Measurements from ENCODE around the gene UFL1.
A peak's percentile ranks its signal among the peaks of the same experiment; 100 is the strongest.
"Not testable (repeated sequence)": the region's sequence is repeated elsewhere in the genome, so short reads cannot be mapped to it uniquely, and the experiment has no call there.

The UFL1 gene

DNA sequence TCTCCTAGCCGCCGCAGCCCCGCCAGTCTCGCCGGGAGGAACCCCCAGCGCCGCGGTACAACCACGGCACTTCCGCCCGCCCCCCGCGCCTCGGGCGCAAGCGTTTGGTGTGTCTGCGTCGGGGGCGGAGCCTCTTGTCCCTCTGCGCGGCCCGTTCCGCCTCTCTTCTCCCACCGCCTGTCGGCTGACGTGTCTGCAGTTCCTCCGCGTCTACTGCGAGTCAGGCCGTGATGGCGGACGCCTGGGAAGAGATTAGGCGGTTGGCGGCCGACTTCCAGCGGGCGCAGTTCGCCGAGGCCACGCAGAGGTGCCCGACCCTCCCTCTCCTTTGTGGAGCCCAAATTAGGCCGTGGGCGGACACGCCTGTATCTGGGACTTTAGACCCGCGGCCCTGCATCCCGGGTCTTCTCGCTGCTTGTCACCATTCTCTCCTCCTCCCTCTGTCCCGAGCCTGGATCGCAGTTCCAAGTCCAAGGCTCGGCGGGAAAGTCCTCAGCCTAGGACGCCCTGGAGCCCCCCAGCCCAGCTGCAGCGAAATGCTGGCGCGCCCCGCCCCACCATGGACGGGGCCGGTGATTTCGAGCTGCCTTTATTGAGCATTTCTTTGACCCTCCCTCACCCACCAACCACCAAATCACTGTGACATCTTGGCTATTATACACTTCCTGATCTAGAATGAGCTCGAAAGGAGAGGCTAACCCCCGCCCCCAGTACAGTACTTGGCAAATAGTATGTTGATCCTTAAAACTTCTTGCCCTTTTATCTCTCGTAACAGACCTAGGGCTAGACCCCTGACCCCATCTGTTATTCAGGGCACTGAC lies at the start of gene UFL1:
UFL1 (plus strand) TSS at position 163 of the 821 bp plus-strand sequence; CDS start at position 231, 68 bp downstream.
- Histone ChIP-seq H3K9me3 (ENCODE audit: control insufficient read depth in 2 of 2, low read length in 2 of 2) (no peaks in the 10 kb centered on the region), H3K4me3 (ENCODE audit: low read length in 2 of 2) (peak within 1 kb of the TSS; percentile 93 to 94), H3K27me3 (ENCODE audit: control insufficient read depth in 2 of 2, insufficient read depth in 2 of 2, low read length in 2 of 2) (no peaks in the 10 kb centered on the region), H3K36me3 (ENCODE audit: control insufficient read depth in 2 of 2, insufficient read depth in 2 of 2, low read length in 2 of 2) (peaks cover 14% of the 10 kb centered on the region in 2 donors), H3K9ac (ENCODE audit: low read depth in 1 of 2, low read length in 2 of 2) (peak within 1 kb of the TSS; percentile 95 to 100), H3K4me1 (ENCODE audit: control insufficient read depth in 2 of 2, insufficient read depth in 2 of 2, low read length in 2 of 2) (peaks cover 4 to 6% of the 10 kb centered on the region in 2 donors), H3K27ac (ENCODE audit: low read depth in 2 of 2, low read length in 2 of 2) (peak within 1 kb of the TSS; percentile 97 to 98)

DNA sequence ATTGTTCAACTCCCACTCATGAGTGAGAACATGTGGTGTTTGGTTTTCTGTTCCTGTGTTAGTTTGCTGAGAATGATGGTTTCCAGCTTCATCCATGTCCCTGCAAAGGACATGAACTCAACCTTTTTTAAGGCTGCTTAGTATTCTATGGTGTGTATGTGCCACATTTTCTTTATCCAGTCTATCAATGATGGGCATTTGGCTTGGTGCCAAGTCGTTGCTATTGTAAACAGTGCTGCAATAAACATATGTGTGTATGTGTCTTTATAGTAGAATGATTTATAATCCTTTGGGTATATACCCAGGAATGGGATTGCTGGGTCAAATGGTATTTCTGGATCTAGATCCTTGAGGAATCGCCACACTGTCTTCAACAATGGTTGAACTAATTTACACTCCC lies 49.3 kb upstream of the UFL1 start:
- H3K27ac ChIP-seq (ENCODE audit: low read depth in 2 of 2, low read length in 2 of 2); H3K9me3 ChIP-seq (ENCODE audit: control insufficient read depth in 2 of 2, low read length in 2 of 2); H3K9ac ChIP-seq (ENCODE audit: low read depth in 1 of 2, low read length in 2 of 2); H3K4me3 ChIP-seq (ENCODE audit: low read length in 2 of 2); H3K36me3 ChIP-seq (ENCODE audit: control insufficient read depth in 2 of 2, insufficient read depth in 2 of 2, low read length in 2 of 2); H3K27me3 ChIP-seq (ENCODE audit: control insufficient read depth in 2 of 2, insufficient read depth in 2 of 2, low read length in 2 of 2); H3K4me1 ChIP-seq (ENCODE audit: control insufficient read depth in 2 of 2, insufficient read depth in 2 of 2, low read length in 2 of 2): not testable (repeated sequence)

DNA sequence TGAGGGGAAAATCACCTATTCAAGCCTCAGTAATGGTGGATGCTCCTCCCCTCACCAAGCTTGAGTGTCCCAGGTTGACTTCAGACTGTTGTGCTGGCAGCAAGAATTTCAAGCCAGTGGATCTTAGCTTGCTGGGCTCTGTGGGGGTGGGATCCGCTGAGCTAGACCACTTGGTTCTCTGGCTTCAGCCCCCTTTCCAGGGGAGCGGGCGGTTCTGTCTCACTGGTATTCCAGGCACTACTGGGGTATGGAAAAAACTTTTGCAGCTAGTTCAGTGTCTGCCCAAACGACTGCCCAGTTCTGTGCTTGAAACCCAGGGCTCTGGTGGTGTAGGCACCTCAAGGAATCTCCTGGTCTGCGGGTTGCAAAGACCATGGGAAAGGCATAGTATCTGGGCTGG lies 42.9 kb upstream of the UFL1 start:
- Histone ChIP-seq H3K27ac (ENCODE audit: low read depth in 2 of 2, low read length in 2 of 2) (no peak overlapping the region), H3K27me3 (ENCODE audit: control insufficient read depth in 2 of 2, insufficient read depth in 2 of 2, low read length in 2 of 2) (no peaks in the 10 kb centered on the region), H3K4me3 (ENCODE audit: low read length in 2 of 2) (no peak overlapping the region), H3K9me3 (ENCODE audit: control insufficient read depth in 2 of 2, low read length in 2 of 2) (peaks cover 3 to 5% of the 10 kb centered on the region in 2 donors), H3K36me3 (ENCODE audit: control insufficient read depth in 2 of 2, insufficient read depth in 2 of 2, low read length in 2 of 2) (no peaks in the 10 kb centered on the region), H3K4me1 (ENCODE audit: control insufficient read depth in 2 of 2, insufficient read depth in 2 of 2, low read length in 2 of 2) (no peaks in the 10 kb centered on the region), H3K9ac (ENCODE audit: low read depth in 1 of 2, low read length in 2 of 2) (no peak overlapping the region)

DNA sequence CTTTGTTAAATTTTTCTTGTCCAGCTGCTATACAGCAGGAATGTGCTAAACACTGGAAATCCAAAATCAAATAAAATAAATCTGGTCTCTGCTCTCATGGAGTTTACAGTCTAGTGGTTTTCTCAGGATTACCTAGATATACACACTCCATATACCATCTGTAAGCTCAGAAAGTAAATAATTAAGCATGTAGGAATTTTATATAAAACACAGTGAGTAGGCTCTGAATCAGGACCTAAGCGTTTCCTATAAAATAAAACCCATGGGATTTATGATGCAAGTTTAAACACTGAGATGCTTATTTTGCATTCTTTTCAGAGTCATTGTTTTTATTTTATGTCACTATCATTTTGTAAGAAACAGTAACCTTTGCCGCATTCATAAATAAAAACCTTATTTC lies 29.7 kb upstream of the UFL1 start:
- H3K36me3 ChIP-seq (ENCODE audit: control insufficient read depth in 2 of 2, insufficient read depth in 2 of 2, low read length in 2 of 2), result no peaks in the 10 kb centered on the region
- no peak overlapping the region for H3K9ac ChIP-seq (ENCODE audit: low read depth in 1 of 2, low read length in 2 of 2)
- H3K27ac ChIP-seq (ENCODE audit: low read depth in 2 of 2, low read length in 2 of 2), result no peak overlapping the region
- H3K4me1 ChIP-seq (ENCODE audit: control insufficient read depth in 2 of 2, insufficient read depth in 2 of 2, low read length in 2 of 2), result no peaks in the 10 kb centered on the region
- H3K9me3 ChIP-seq (ENCODE audit: control insufficient read depth in 2 of 2, low read length in 2 of 2), result peaks cover 11 to 12% of the 10 kb centered on the region in 2 donors
- H3K27me3 ChIP-seq (ENCODE audit: control insufficient read depth in 2 of 2, insufficient read depth in 2 of 2, low read length in 2 of 2), result no peaks in the 10 kb centered on the region
- H3K4me3 ChIP-seq (ENCODE audit: low read length in 2 of 2), result no peak overlapping the region

DNA sequence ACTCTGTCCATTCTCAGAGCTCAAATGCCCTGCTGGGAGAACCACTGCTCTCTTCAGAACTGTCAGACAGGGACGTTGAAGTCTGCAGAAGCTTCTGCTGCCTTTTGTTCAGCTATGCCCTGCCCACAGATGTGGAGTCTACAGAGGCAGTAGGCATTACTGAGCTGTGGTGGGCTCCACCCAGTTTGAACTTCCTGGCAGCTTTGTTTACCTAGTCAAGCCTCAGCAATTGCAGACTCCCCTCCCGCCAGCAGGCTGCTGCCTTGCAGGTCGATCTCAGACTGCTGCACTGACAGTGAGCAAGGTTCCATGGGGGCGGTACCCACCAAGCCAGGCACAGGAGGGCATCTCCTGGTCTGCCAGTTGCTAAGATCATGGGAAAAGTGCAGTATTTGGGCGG lies 21.8 kb upstream of the UFL1 start:
- Histone ChIP-seq H3K27me3 (ENCODE audit: control insufficient read depth in 2 of 2, insufficient read depth in 2 of 2, low read length in 2 of 2) (no peaks in the 10 kb centered on the region), H3K9ac (ENCODE audit: low read depth in 1 of 2, low read length in 2 of 2) (no peak overlapping the region), H3K9me3 (ENCODE audit: control insufficient read depth in 2 of 2, low read length in 2 of 2) (peaks cover 3 to 4% of the 10 kb centered on the region in 2 donors), H3K36me3 (ENCODE audit: control insufficient read depth in 2 of 2, insufficient read depth in 2 of 2, low read length in 2 of 2) (no peaks in the 10 kb centered on the region), H3K4me1 (ENCODE audit: control insufficient read depth in 2 of 2, insufficient read depth in 2 of 2, low read length in 2 of 2) (no peaks in the 10 kb centered on the region), H3K4me3 (ENCODE audit: low read length in 2 of 2) (no peak overlapping the region), H3K27ac (ENCODE audit: low read depth in 2 of 2, low read length in 2 of 2) (no peak overlapping the region)

DNA sequence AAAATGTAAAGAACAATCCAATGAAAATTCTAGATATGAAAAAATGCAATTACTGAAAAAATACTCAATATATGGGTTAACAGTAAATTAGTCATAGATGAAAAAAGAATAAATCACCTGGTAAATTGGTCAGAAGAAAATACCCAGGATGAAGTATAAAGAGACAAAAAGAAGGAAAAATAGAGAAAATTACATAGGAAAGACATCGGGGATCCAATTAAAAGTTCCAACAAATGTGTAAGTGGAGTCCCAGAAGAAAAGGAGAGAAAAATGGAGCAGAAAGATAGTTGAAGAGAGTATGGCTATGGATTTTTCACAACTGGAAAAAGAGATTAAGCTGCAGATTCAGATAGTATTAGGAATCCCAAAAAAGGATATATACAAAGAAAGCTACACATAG lies 18.7 kb upstream of the UFL1 start:
- Histone ChIP-seq H3K4me1 (ENCODE audit: control insufficient read depth in 2 of 2, insufficient read depth in 2 of 2, low read length in 2 of 2) (no peaks in the 10 kb centered on the region), H3K9me3 (ENCODE audit: control insufficient read depth in 2 of 2, low read length in 2 of 2) (peaks cover 3 to 4% of the 10 kb centered on the region in 2 donors), H3K27ac (ENCODE audit: low read depth in 2 of 2, low read length in 2 of 2) (no peak overlapping the region), H3K4me3 (ENCODE audit: low read length in 2 of 2) (no peak overlapping the region), H3K27me3 (ENCODE audit: control insufficient read depth in 2 of 2, insufficient read depth in 2 of 2, low read length in 2 of 2) (no peaks in the 10 kb centered on the region), H3K36me3 (ENCODE audit: control insufficient read depth in 2 of 2, insufficient read depth in 2 of 2, low read length in 2 of 2) (no peaks in the 10 kb centered on the region), H3K9ac (ENCODE audit: low read depth in 1 of 2, low read length in 2 of 2) (no peak overlapping the region)

DNA sequence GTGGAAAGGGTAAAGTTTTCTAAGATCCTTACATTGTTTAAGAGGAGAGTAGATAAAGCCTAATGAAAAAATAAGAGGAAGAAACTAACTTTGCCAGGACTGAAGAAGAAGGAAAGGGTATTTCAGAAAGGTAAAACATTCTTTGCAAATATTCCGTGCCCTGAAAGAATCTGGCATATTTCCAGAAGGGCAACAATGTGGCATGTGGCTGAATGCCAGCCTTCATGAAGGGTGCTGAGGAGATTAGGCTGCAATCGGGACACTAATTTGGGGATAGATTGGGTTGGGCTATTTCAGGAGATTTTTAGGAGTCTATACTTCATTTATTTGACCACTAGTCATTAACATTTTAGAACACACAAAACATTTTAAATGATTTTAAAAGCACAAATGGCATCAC lies 16.2 kb upstream of the UFL1 start:
- Histone ChIP-seq H3K27ac (ENCODE audit: low read depth in 2 of 2, low read length in 2 of 2) (no peak overlapping the region), H3K9me3 (ENCODE audit: control insufficient read depth in 2 of 2, low read length in 2 of 2) (peaks cover 0 to 4% of the 10 kb centered on the region in 2 donors), H3K4me1 (ENCODE audit: control insufficient read depth in 2 of 2, insufficient read depth in 2 of 2, low read length in 2 of 2) (no peaks in the 10 kb centered on the region), H3K36me3 (ENCODE audit: control insufficient read depth in 2 of 2, insufficient read depth in 2 of 2, low read length in 2 of 2) (no peaks in the 10 kb centered on the region), H3K9ac (ENCODE audit: low read depth in 1 of 2, low read length in 2 of 2) (no peak overlapping the region), H3K27me3 (ENCODE audit: control insufficient read depth in 2 of 2, insufficient read depth in 2 of 2, low read length in 2 of 2) (no peaks in the 10 kb centered on the region), H3K4me3 (ENCODE audit: low read length in 2 of 2) (no peak overlapping the region)

DNA sequence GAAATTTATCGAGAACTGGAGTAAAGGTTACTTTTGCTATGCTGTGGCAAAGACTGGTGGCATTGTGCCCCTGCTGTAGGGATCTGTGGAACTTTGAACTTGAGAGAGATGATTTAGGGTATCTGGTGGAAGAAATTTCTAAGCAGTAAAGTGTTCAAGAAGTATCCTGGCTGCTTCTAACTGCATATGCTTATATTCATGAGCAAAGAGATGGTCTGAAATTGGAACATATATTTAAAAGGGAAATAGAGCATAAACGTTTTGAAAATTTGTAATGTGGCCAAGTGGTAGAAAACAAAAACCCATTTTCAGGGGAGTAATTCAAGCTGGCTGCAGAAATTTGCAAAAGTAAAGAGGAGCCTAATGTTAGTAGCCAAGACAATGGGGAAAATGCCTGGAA lies 12.3 kb upstream of the UFL1 start:
- Histone ChIP-seq H3K9ac (ENCODE audit: low read depth in 1 of 2, low read length in 2 of 2) (no peak overlapping the region), H3K27ac (ENCODE audit: low read depth in 2 of 2, low read length in 2 of 2) (no peak overlapping the region), H3K36me3 (ENCODE audit: control insufficient read depth in 2 of 2, insufficient read depth in 2 of 2, low read length in 2 of 2) (no peaks in the 10 kb centered on the region), H3K4me3 (ENCODE audit: low read length in 2 of 2) (no peak overlapping the region), H3K4me1 (ENCODE audit: control insufficient read depth in 2 of 2, insufficient read depth in 2 of 2, low read length in 2 of 2) (no peaks in the 10 kb centered on the region), H3K27me3 (ENCODE audit: control insufficient read depth in 2 of 2, insufficient read depth in 2 of 2, low read length in 2 of 2) (no peaks in the 10 kb centered on the region), H3K9me3 (ENCODE audit: control insufficient read depth in 2 of 2, low read length in 2 of 2) (peaks cover 0 to 4% of the 10 kb centered on the region in 2 donors)

DNA sequence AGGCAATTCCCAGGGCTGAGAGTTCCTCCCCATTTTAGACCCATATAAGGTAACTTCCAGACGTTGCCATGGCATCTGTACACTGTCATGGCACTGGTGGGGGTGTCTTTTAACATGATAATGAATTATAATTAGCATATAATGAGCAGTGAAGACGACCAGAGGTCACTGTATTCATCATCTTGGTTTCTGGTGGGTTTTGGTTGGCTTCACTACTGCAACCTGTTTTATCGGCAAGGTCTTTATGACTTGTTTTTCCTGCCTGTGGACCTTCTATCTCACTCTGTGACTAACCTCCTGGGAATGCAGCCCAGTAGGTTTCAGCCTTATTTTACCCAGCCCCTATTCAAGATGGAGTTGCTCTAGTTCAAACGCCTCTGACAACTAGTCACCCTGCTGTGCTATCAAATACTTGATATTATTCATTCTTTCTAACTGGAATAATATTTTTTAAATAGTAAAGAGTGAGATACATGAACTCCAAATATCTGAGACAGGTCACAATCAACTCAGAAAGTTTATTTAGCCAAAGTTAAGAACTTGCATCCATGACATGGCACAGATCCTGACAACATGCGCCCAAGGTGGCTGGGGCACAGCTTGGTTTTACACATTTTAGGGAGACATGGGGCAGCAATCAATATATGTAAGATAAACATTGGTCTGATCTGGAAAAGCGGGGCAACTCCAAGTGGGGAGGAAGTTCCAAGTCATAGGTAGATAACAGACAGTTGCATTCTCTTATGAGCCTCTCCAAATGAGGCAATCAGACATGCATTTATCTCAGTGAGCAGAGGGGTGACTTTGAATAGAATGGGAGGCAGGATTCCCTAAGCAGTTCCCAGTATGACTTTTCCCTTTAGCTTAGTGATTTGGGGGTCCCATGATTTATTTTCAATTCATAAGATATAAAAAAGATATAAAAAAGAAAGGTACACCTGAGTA lies 1.2 kb upstream of the UFL1 start:
- H3K36me3 ChIP-seq (ENCODE audit: control insufficient read depth in 2 of 2, insufficient read depth in 2 of 2, low read length in 2 of 2), result peaks cover 4% of the 10 kb centered on the region in 2 donors
- no peaks in the 10 kb centered on the region for H3K27me3 ChIP-seq (ENCODE audit: control insufficient read depth in 2 of 2, insufficient read depth in 2 of 2, low read length in 2 of 2)
- peak overlapping the region; percentile 93 to 94 for H3K4me3 ChIP-seq (ENCODE audit: low read length in 2 of 2)
- no peak overlapping the region for H3K27ac ChIP-seq (ENCODE audit: low read depth in 2 of 2, low read length in 2 of 2)
- H3K9me3 ChIP-seq (ENCODE audit: control insufficient read depth in 2 of 2, low read length in 2 of 2), result no peaks in the 10 kb centered on the region
- H3K9ac ChIP-seq (ENCODE audit: low read depth in 1 of 2, low read length in 2 of 2), result peak overlapping the region; percentile 95 to 100
- peaks cover 4 to 6% of the 10 kb centered on the region in 2 donors for H3K4me1 ChIP-seq (ENCODE audit: control insufficient read depth in 2 of 2, insufficient read depth in 2 of 2, low read length in 2 of 2)

DNA sequence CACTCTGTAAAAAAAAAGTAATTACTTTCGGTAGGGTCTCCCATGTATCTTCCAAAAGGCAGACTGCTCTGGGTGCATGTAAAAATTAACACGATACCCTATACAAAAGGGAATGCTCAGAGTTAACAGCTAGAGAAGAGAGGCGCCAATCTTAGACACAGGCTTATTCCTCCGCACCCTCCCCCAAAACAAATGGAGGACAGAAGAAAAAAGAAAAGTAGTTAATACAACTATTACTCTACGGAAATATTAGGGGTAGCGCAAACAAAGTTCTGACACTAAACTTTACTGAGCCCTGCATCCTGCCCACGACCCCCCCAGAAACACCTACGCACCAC lies 331 bp upstream of the UFL1 start:
- Histone ChIP-seq H3K27me3 (ENCODE audit: control insufficient read depth in 2 of 2, insufficient read depth in 2 of 2, low read length in 2 of 2) (no peaks in the 10 kb centered on the region), H3K9ac (ENCODE audit: low read depth in 1 of 2, low read length in 2 of 2) (peak overlapping the region; percentile 95 to 100)

More for the DNA sequence above, 331 bp upstream of the UFL1 start:
- H3K9me3 ChIP-seq (ENCODE audit: control insufficient read depth in 2 of 2, low read length in 2 of 2), result no peaks in the 10 kb centered on the region
- peaks cover 9% of the 10 kb centered on the region in 2 donors for H3K36me3 ChIP-seq (ENCODE audit: control insufficient read depth in 2 of 2, insufficient read depth in 2 of 2, low read length in 2 of 2)
- peaks cover 4 to 6% of the 10 kb centered on the region in 2 donors for H3K4me1 ChIP-seq (ENCODE audit: control insufficient read depth in 2 of 2, insufficient read depth in 2 of 2, low read length in 2 of 2)
- peak overlapping the region; percentile 93 to 94 for H3K4me3 ChIP-seq (ENCODE audit: low read length in 2 of 2)
- H3K27ac ChIP-seq (ENCODE audit: low read depth in 2 of 2, low read length in 2 of 2), result peak overlapping the region; percentile 97 to 98
